Coronary artery (tissue), 2 donors: ENCODE measurements around the gene TAF1C.

Experiments used
- DNase-seq: peaks from one replicate; pipeline ENCODE4 v3.0.0-alpha.2; 2017; ENCODE audit warnings: low spot score
- H3K27ac ChIP-seq, 2 donors: fragments of 200-600 bp; sonication (generic); one replicate each; pipeline ENCODE4 v1.5.1; 2016 to 2019
- H3K4me3 ChIP-seq: fragments of 200-600 bp; sonication (generic); 2 replicates; pipeline ENCODE4 v1.5.1; 2016; ENCODE audit warnings: mild to moderate bottlenecking, moderate library complexity
- CTCF ChIP-seq: fragments of 200-600 bp; sonication (generic); IDR thresholded peaks from one replicate; pipeline ENCODE4 v1.5.1; 2019; ENCODE audit warnings: antibody characterized with exemption

TAF1C gene

GRCh38 chr16:84228256-84228838, 41.5 kb upstream of the TAF1C start:
- peak overlapping the region; percentile 50 for H3K4me3 ChIP-seq
- TF ChIP-seq CTCF = no peak
- H3K27ac ChIP-seq = peak overlapping the region; percentile 60 to 71
- peak; percentile 93 for DNase-seq

GRCh38 chr16:84227548-84227947, 40.7 kb upstream of the TAF1C start:
- no peak for DNase-seq
- no peak for TF ChIP-seq CTCF
- H3K27ac ChIP-seq = no peak overlapping the region
- H3K4me3 ChIP-seq = no peak overlapping the region

- no peak overlapping the region for H3K4me3 ChIP-seq
- DNase-seq = no peak
- H3K27ac ChIP-seq = no peak overlapping the region
- TF ChIP-seq CTCF = no peak
These were observed 39.2 kb upstream of the TAF1C start for GRCh38 chr16:84226026-84226425.

- Histone ChIP-seq H3K4me3 (no peak overlapping the region), H3K27ac (no peak overlapping the region)
- no peak for TF ChIP-seq CTCF
- DNase-seq = no peak
These were observed 38.7 kb upstream of the TAF1C start for GRCh38 chr16:84225571-84225970.

- Histone ChIP-seq H3K4me3 (no peak overlapping the region), H3K27ac (no peak overlapping the region)
- no peak for DNase-seq
- TF ChIP-seq CTCF = no peak
These were observed 38.3 kb upstream of the TAF1C start for GRCh38 chr16:84225126-84225525.

- no peak overlapping the region for H3K27ac ChIP-seq
- no peak for TF ChIP-seq CTCF
- no peak for DNase-seq
- H3K4me3 ChIP-seq = no peak overlapping the region
These were observed 37.7 kb upstream of the TAF1C start for GRCh38 chr16:84224554-84224953.

- no peak for DNase-seq
- no peak for TF ChIP-seq CTCF
These were observed 36.6 kb upstream of the TAF1C start for GRCh38 chr16:84223456-84223855.

More at GRCh38 chr16:84223456-84223855, 36.6 kb upstream of the TAF1C start:
- Histone ChIP-seq H3K4me3 (no peak overlapping the region), H3K27ac (no peak overlapping the region)
